Measurements from ENCODE around the gene IPO13.

DNA sequence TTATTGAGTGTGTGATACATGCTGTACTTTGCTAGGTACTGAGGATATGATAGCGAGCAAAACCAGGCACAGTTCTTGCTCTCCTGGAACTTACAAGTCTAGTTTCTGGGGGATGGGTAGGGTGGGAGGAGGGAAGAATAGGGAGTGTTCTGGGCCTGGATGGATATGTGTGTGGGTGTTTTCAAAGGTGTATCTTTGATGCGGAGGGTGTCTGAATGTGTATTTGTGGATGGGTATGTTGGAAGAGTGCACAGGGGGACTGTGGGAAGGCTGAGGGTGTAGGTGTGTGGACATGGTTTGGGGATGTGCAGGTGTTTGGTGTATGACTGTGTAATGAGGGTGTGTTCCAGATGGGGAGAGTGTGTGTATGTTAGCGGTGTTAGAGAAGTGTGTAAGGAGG lies 18.6 kb downstream of the IPO13 start:
- TF ChIP-seq, protein P1, sequence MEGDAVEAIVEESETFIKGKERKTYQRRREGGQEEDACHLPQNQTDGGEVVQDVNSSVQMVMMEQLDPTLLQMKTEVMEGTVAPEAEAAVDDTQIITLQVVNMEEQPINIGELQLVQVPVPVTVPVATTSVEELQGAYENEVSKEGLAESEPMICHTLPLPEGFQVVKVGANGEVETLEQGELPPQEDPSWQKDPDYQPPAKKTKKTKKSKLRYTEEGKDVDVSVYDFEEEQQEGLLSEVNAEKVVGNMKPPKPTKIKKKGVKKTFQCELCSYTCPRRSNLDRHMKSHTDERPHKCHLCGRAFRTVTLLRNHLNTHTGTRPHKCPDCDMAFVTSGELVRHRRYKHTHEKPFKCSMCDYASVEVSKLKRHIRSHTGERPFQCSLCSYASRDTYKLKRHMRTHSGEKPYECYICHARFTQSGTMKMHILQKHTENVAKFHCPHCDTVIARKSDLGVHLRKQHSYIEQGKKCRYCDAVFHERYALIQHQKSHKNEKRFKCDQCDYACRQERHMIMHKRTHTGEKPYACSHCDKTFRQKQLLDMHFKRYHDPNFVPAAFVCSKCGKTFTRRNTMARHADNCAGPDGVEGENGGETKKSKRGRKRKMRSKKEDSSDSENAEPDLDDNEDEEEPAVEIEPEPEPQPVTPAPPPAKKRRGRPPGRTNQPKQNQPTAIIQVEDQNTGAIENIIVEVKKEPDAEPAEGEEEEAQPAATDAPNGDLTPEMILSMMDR (IDR thresholded peaks at IDR 0.05), result no peak
- no peak for TF ChIP-seq POLR2A (IDR thresholded peaks at IDR 0.05)

All from transverse colon (tissue), 3 donors.